ENCODE results near the gene EEFSEC. TPM values are rescaled to one million over a fixed set of nuclear protein-coding genes. Genes with fewer than 3 reads are reported as not detected.
A peak's percentile ranks its signal among the peaks of the same experiment; 100 is the strongest.

Gene EEFSEC
- total and polyA plus RNA-seq, 7 experiments from 2014 or later: 17.3 to 31.4 (median 18.3) TPM

- Mint-ChIP-seq H3K36me3 (peaks cover 0 to 32% (median 5%) of the 10 kb centered on the region in 5 donors), H3K4me1 (peaks cover 0 to 11% (median 4%) of the 10 kb centered on the region in 7 donors), H3K4me3 (no peak overlapping the region), H3K27me3 (no peaks in the 10 kb centered on the region), H3K27ac (no peak overlapping the region), H3K9me3 (no peaks in the 10 kb centered on the region)
- ChIA-PET POLR2A (no interaction called here), CTCF (no interaction called here)
- ATAC-seq: no peak
- Histone ChIP-seq H3K36me3 (ENCODE audit: control insufficient read depth in 2 of 3, insufficient read depth in 3 of 3, low read length in 3 of 3) (peaks cover 0 to 36% (median 0%) of the 10 kb centered on the region in 3 experiments), H3K27ac (ENCODE audit: low read depth, low read length) (no peak overlapping the region), H3K4me1 (ENCODE audit: control insufficient read depth in 2 of 2, insufficient read depth in 2 of 2, low read length in 2 of 2) (no peaks in the 10 kb centered on the region), H3K27me3 (ENCODE audit: control insufficient read depth in 2 of 2, insufficient read depth in 2 of 2, low read length in 2 of 2) (no peaks in the 10 kb centered on the region), H3K4me3 (ENCODE audit: low read length) (no peak overlapping the region), H3K9me3 (ENCODE audit: control insufficient read depth in 2 of 3, low read length in 3 of 3) (no peaks in the 10 kb centered on the region)
- no peak for DNase-seq
- intact Hi-C loops (cut with micrococcal nuclease): no loop called here
These were observed 188.5 kb downstream of the EEFSEC start for GRCh38 chr3:128341659-128342395.

DNA sequence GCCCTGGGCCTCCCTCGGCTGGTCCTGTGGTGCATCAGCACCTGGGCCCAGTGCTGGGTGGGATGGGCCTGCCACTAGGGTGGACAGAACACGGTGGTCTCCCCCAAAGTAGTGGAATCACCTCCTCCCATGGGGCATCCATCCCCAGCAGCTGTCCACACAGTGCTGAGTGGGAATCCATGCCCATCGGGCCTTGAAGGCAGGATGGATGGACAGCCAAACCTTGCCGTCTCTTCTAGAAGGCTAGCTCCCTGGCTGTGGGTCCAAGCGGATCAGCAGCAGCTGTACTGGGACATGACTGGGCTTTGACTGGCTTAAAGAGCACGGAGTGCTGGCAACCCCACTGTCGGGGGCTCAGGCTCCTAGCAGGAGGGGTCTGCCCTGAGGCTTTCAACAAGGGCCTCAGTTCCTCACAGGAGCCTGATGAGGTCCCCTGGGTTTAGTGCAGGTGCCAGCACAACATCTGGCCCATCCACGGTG is 189.5 kb downstream of the EEFSEC start:
- H3K9me3 Mint-ChIP-seq: no peaks in the 10 kb centered on the region
- H3K4me3 Mint-ChIP-seq: no peak overlapping the region
- peaks cover 0 to 28% (median 3%) of the 10 kb centered on the region in 5 donors for H3K36me3 Mint-ChIP-seq
- DNase-seq: no peak
- H3K4me1 Mint-ChIP-seq: peaks cover 0 to 18% (median 10%) of the 10 kb centered on the region in 7 donors
- H3K4me3 ChIP-seq (ENCODE audit: low read length): no peak overlapping the region
- ATAC-seq: no peak
- H3K27ac Mint-ChIP-seq: no peak overlapping the region
- no peak overlapping the region for H3K27ac ChIP-seq (ENCODE audit: low read depth, low read length)
- intact Hi-C loops (cut with micrococcal nuclease): no loop called here
- POLR2A ChIA-PET: interaction anchor here (0.6 kb wide), 1 partner anchor 35 kb away, joined by 3 read pairs; no protein-coding TSS in a partner anchor
- CTCF ChIA-PET: no interaction called here
- no peaks in the 10 kb centered on the region for H3K9me3 ChIP-seq (ENCODE audit: control insufficient read depth in 2 of 3, low read length in 3 of 3)
- no peaks in the 10 kb centered on the region for H3K27me3 ChIP-seq (ENCODE audit: control insufficient read depth in 2 of 2, insufficient read depth in 2 of 2, low read length in 2 of 2)
- no peaks in the 10 kb centered on the region for H3K4me1 ChIP-seq (ENCODE audit: control insufficient read depth in 2 of 2, insufficient read depth in 2 of 2, low read length in 2 of 2)
- no peaks in the 10 kb centered on the region for H3K27me3 Mint-ChIP-seq
- peaks cover 0 to 36% (median 0%) of the 10 kb centered on the region in 3 experiments for H3K36me3 ChIP-seq (ENCODE audit: control insufficient read depth in 2 of 3, insufficient read depth in 3 of 3, low read length in 3 of 3)

- Mint-ChIP-seq H3K9me3 (no peaks in the 10 kb centered on the region), H3K36me3 (peaks cover 0 to 23% (median 0%) of the 10 kb centered on the region in 5 donors), H3K27me3 (no peaks in the 10 kb centered on the region), H3K4me1 (peaks cover 0 to 23% (median 16%) of the 10 kb centered on the region in 7 donors), H3K27ac (peak overlapping the region in 1 of 9 donors; percentile 77), H3K4me3 (no peak overlapping the region)
- Histone ChIP-seq H3K4me3 (ENCODE audit: low read length) (no peak overlapping the region), H3K27ac (ENCODE audit: low read depth, low read length) (no peak overlapping the region), H3K36me3 (ENCODE audit: control insufficient read depth in 2 of 3, insufficient read depth in 3 of 3, low read length in 3 of 3) (peaks cover 0 to 32% (median 0%) of the 10 kb centered on the region in 3 experiments), H3K4me1 (ENCODE audit: control insufficient read depth in 2 of 2, insufficient read depth in 2 of 2, low read length in 2 of 2) (no peaks in the 10 kb centered on the region), H3K9me3 (ENCODE audit: control insufficient read depth in 2 of 3, low read length in 3 of 3) (no peaks in the 10 kb centered on the region), H3K27me3 (ENCODE audit: control insufficient read depth in 2 of 2, insufficient read depth in 2 of 2, low read length in 2 of 2) (no peaks in the 10 kb centered on the region)
- POLR2A ChIA-PET: interaction anchor here (0.6 kb wide), 1 partner anchor 34 kb away, joined by 3 read pairs; no protein-coding TSS in a partner anchor
- DNase-seq: no peak
- CTCF ChIA-PET: no interaction called here
- no peak for ATAC-seq
- intact Hi-C loops (cut with micrococcal nuclease): no loop called here
These were observed 190.2 kb downstream of the EEFSEC start for GRCh38 chr3:128343287-128344051.

- Histone ChIP-seq H3K9me3 (ENCODE audit: control insufficient read depth in 2 of 3, low read length in 3 of 3) (no peaks in the 10 kb centered on the region), H3K27me3 (ENCODE audit: control insufficient read depth in 2 of 2, insufficient read depth in 2 of 2, low read length in 2 of 2) (no peaks in the 10 kb centered on the region), H3K27ac (ENCODE audit: low read depth, low read length) (no peak overlapping the region), H3K4me3 (ENCODE audit: low read length) (no peak overlapping the region), H3K36me3 (ENCODE audit: control insufficient read depth in 2 of 3, insufficient read depth in 3 of 3, low read length in 3 of 3) (peaks cover 0 to 32% (median 0%) of the 10 kb centered on the region in 3 experiments), H3K4me1 (ENCODE audit: control insufficient read depth in 2 of 2, insufficient read depth in 2 of 2, low read length in 2 of 2) (no peaks in the 10 kb centered on the region)
- H3K4me3 Mint-ChIP-seq: no peak overlapping the region
- ChIA-PET POLR2A (no interaction called here), CTCF (interaction anchor here (0.5 kb wide), 1 partner anchor 26 kb away, joined by 3 read pairs; no protein-coding TSS in a partner anchor)
- no peaks in the 10 kb centered on the region for H3K27me3 Mint-ChIP-seq
- ATAC-seq: no peak
- DNase-seq: no peak
- H3K9me3 Mint-ChIP-seq: no peaks in the 10 kb centered on the region
- H3K36me3 Mint-ChIP-seq: peaks cover 0 to 27% (median 0%) of the 10 kb centered on the region in 5 donors
- peaks cover 0 to 28% (median 21%) of the 10 kb centered on the region in 7 donors for H3K4me1 Mint-ChIP-seq
- intact Hi-C loops (cut with micrococcal nuclease): no loop called here
- no peak overlapping the region for H3K27ac Mint-ChIP-seq
These were observed 190.9 kb downstream of the EEFSEC start for GRCh38 chr3:128344052-128344735.

DNA sequence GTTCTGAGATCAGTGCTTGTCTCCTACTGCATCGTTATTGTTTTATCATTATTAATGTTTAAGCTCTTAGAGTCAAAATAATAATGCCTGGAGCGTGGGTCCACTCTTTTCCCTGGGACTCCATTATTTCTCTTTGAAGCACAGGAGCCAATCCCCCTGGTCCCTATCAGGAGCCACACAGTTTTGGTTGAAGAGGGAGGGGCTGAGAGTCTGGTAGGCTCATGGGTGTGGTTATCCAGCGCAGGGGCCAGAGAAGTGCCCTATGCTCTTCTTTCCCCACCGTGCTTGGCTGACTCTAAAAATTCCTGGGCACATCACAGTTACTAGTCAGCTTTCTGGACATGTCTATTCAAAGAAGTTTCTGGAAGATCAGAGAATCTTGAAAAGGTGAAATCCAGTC is 191.9 kb downstream of the EEFSEC start:
- no peak overlapping the region for H3K27ac ChIP-seq (ENCODE audit: low read depth, low read length)
- ATAC-seq (no peak), DNase-seq (no peak)
- H3K27me3 Mint-ChIP-seq: no peaks in the 10 kb centered on the region
- intact Hi-C loops (cut with micrococcal nuclease): no loop called here
- ChIA-PET POLR2A (no interaction called here), CTCF (no interaction called here)
- peak overlapping the region in 1 of 9 donors; percentile 24 for H3K27ac Mint-ChIP-seq
- no peaks in the 10 kb centered on the region for H3K27me3 ChIP-seq (ENCODE audit: control insufficient read depth in 2 of 2, insufficient read depth in 2 of 2, low read length in 2 of 2)
- no peak overlapping the region for H3K4me3 ChIP-seq (ENCODE audit: low read length)
- peaks cover 0 to 28% (median 21%) of the 10 kb centered on the region in 7 donors for H3K4me1 Mint-ChIP-seq
- H3K4me3 Mint-ChIP-seq: no peak overlapping the region
- no peaks in the 10 kb centered on the region for H3K4me1 ChIP-seq (ENCODE audit: control insufficient read depth in 2 of 2, insufficient read depth in 2 of 2, low read length in 2 of 2)
- peaks cover 0 to 27% (median 0%) of the 10 kb centered on the region in 5 donors for H3K36me3 Mint-ChIP-seq
- H3K9me3 ChIP-seq (ENCODE audit: control insufficient read depth in 2 of 3, low read length in 3 of 3): no peaks in the 10 kb centered on the region
- H3K36me3 ChIP-seq (ENCODE audit: control insufficient read depth in 2 of 3, insufficient read depth in 3 of 3, low read length in 3 of 3): peaks cover 0 to 36% (median 0%) of the 10 kb centered on the region in 3 experiments
- H3K9me3 Mint-ChIP-seq: no peaks in the 10 kb centered on the region

- no peak for DNase-seq
- no peak for ATAC-seq
- Mint-ChIP-seq H3K9me3 (no peaks in the 10 kb centered on the region), H3K4me1 (peaks cover 0 to 28% (median 21%) of the 10 kb centered on the region in 7 donors), H3K27ac (no peak overlapping the region), H3K36me3 (peaks cover 0 to 29% (median 3%) of the 10 kb centered on the region in 5 donors), H3K27me3 (no peaks in the 10 kb centered on the region), H3K4me3 (no peak overlapping the region)
- Histone ChIP-seq H3K4me1 (ENCODE audit: control insufficient read depth in 2 of 2, insufficient read depth in 2 of 2, low read length in 2 of 2) (no peaks in the 10 kb centered on the region), H3K4me3 (ENCODE audit: low read length) (no peak overlapping the region), H3K27me3 (ENCODE audit: control insufficient read depth in 2 of 2, insufficient read depth in 2 of 2, low read length in 2 of 2) (no peaks in the 10 kb centered on the region), H3K9me3 (ENCODE audit: control insufficient read depth in 2 of 3, low read length in 3 of 3) (no peaks in the 10 kb centered on the region), H3K27ac (ENCODE audit: low read depth, low read length) (no peak overlapping the region), H3K36me3 (ENCODE audit: control insufficient read depth in 2 of 3, insufficient read depth in 3 of 3, low read length in 3 of 3) (peaks cover 0 to 42% (median 0%) of the 10 kb centered on the region in 3 experiments)
- ChIA-PET POLR2A (no interaction called here), CTCF (no interaction called here)
- intact Hi-C loops (cut with micrococcal nuclease): no loop called here
These were observed 193.3 kb downstream of the EEFSEC start for GRCh38 chr3:128346562-128346961.
